ENCODE measurements around the gene RALGPS1. TPM values are rescaled to one million over a fixed set of nuclear protein-coding genes. Genes with fewer than 3 reads are reported as not detected.

RALGPS1 gene
- total RNA-seq, 4 donors from 2014 or later: 3.3 to 9.8 (median 6.7) TPM

DNA sequence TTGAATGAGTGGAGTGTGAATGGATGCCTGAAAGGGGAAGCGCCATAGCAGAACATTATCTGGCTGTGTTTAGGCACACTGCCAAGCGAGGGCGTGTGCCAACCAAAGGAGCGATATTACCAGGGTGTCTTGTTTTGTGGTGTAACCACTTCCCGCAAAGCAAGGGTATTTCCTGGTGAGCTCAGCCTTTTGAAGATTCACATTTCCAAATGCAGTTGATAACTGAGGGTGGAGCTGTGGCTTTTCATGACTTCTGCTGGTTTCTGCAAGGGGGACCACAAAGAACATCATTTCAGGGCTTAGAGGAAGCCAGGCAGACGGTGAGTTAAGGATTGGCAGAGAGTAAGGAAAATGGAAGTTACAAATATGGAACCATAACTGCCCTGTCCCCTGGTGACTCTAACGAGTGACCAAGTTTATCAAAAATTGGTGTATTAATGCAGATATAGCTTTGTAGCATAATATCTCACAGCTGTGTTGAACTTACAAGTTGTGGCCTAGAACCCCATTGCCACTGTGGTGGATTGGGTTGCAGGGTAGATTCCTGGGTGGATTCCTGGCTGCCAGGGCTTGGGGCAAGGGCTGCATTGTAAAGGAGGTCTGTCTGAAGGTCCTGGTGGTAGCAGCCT, 71.4 kb downstream of the RALGPS1 start:
- Histone ChIP-seq H3K4me1 (peaks cover 0 to 45% (median 14%) of the 10 kb centered on the region in 4 donors), H3K9me3 (peaks cover 0 to 5% (median 0%) of the 10 kb centered on the region in 4 donors), H3K27me3 (no peaks in the 10 kb centered on the region), H3K27ac (no peak overlapping the region), H3K36me3 (no peaks in the 10 kb centered on the region), H3K4me3 (no peak overlapping the region)
- peak; percentile 28 to 64 for DNase-seq (ENCODE audit: low spot score in 2 of 2)
- WGBS, 2 donors: 63 to 69% methylated on average over 7 of the region's 7 CpGs
- peak in 1 of 2 donors; percentile 71 for TF ChIP-seq EP300 (IDR thresholded peaks at IDR 0.05)
- no peak for TF ChIP-seq POLR2A (IDR thresholded peaks at IDR 0.05)

DNA sequence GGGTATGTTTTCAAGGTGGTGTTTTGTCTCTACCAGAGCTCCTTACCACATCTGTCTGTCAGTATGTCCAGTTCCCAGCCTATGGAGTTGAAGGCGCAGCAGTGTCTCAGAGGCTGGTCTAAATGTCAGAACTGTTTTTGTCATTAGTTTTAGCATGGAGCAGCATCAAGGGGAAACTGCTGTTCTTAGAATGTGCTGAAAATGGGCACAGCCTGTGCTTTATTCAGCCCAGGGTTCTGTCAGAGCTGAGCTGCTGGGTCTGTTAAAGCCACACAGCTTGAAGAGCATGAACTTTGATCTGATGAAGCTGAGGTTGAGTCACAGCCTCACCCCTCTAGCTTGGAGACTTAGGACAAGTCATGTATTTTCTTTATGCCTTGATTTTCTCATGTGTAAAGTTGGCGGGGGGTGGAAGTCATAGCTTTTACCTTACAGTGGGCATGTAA, 71.9 kb downstream of the RALGPS1 start:
- Histone ChIP-seq H3K9me3 (peaks cover 0 to 5% (median 0%) of the 10 kb centered on the region in 4 donors), H3K4me3 (no peak overlapping the region), H3K4me1 (peaks cover 0 to 48% (median 14%) of the 10 kb centered on the region in 4 donors), H3K27ac (no peak overlapping the region), H3K27me3 (no peaks in the 10 kb centered on the region), H3K36me3 (no peaks in the 10 kb centered on the region)
- TF ChIP-seq EP300 (IDR thresholded peaks at IDR 0.05) (no peak), POLR2A (IDR thresholded peaks at IDR 0.05) (no peak), CTCF (IDR thresholded peaks at IDR 0.05) (no peak)
- no peak for DNase-seq (ENCODE audit: low spot score in 2 of 2)
- 91 to 97% methylated on average over 2 of the region's 2 CpGs for WGBS, 2 donors

DNA sequence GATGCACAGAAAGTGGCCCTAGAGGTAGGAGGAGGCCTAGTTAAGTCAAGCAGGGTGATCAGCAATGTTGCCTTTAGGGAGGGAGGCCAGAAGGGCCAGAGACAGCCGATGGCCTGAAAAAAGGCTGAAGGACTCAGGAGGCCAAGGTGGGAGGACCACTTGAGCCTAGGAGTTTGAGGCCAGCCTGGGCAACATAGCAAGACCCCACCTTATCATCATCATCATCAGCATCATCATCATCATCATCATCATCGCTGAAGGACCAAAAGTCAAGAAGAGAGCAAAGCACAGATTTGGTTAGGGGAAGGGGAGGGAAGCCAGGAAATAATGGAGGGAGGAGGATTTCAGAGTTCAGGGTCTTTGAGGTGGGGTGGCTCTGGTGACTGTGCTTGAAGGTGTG, 74.3 kb downstream of the RALGPS1 start:
- Histone ChIP-seq H3K9me3 (peaks cover 0 to 7% (median 3%) of the 10 kb centered on the region in 4 donors), H3K4me1 (peaks cover 0 to 48% (median 14%) of the 10 kb centered on the region in 4 donors), H3K27me3 (no peaks in the 10 kb centered on the region), H3K36me3 (no peaks in the 10 kb centered on the region), H3K4me3 (no peak overlapping the region), H3K27ac (peak overlapping the region in 1 of 4 donors; percentile 16)
- TF ChIP-seq CTCF (IDR thresholded peaks at IDR 0.05) (no peak), EP300 (IDR thresholded peaks at IDR 0.05) (no peak), POLR2A (IDR thresholded peaks at IDR 0.05) (no peak)
- no peak for DNase-seq (ENCODE audit: low spot score in 2 of 2)
- WGBS, 2 donors: 96 to 100% methylated on average over 2 of the region's 2 CpGs

DNA sequence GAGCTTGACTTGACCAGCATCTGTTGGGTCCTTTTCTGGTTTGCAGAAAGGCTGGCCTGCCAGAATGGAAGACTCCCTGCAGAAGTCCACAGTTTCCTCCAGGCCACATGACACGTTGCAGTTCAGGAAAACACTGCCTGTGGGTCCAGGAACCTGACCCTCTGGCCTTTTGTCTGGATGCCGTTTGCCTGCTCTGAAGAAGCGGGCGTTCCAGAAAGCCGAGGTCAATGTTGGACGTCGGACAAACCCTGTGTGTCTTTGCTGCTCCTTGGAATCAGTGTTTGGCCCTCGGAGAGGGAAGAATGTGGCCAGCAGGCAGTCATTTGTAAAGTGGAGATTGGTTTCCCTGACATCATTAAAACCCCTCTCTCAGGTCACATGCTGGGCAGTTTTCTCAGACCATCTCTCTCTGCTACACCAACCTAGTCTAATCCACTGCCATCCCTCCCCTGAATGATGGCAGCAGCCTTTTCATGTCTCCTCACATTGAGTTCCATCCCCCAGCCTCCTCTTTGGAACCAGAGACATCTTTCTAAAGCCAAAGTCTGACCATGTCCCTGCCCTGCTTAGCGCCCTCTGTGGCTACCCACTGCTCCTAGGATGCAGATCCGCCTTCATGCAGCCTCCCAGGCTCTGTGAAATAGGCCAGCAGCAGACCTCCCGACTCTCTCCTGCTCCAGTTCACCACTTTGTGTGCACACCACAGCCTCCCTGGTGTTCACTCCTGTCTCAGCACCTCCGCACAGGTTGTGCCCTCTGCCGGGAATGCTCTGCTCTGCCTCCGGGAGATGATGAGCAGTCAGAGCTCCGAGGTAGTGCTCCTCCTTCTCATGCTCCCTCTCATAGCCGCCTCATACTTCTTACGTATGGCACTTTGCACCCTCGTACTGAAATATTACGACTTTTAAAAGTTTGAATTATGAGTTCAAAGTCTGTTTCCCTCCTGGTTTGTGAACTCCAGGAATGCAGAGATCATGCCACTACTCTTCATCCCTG, 75.6 kb downstream of the RALGPS1 start:
- peak; percentile 75 to 84 for DNase-seq (ENCODE audit: low spot score in 2 of 2)
- WGBS, 2 donors: 60 to 65% methylated on average over 19 of the region's 19 CpGs

More for the DNA sequence above, 75.6 kb downstream of the RALGPS1 start:
- no peaks in the 10 kb centered on the region for H3K36me3 ChIP-seq
- H3K4me1 ChIP-seq: peaks cover 0 to 41% (median 14%) of the 10 kb centered on the region in 4 donors
- no peaks in the 10 kb centered on the region for H3K27me3 ChIP-seq
- no peak overlapping the region for H3K4me3 ChIP-seq
- H3K9me3 ChIP-seq: peaks cover 0 to 7% (median 3%) of the 10 kb centered on the region in 4 donors
- peak overlapping the region in 3 of 4 donors; percentile 21 to 78 (median 63) for H3K27ac ChIP-seq
- TF ChIP-seq CTCF (IDR thresholded peaks at IDR 0.05) (no peak), POLR2A (IDR thresholded peaks at IDR 0.05) (no peak), EP300 (IDR thresholded peaks at IDR 0.05) (peak in 1 of 2 donors; percentile 88)

Measured in tibial nerve (tissue), 4 donors.